Ishikawa (cell line): ENCODE measurements around the gene TREH.

Experiments
- CEBPB ChIP-seq: IDR thresholded peaks from 2 replicates; pipeline ENCODE4 v1.6.1; 2012
- CREB1 ChIP-seq: IDR thresholded peaks from 2 replicates; pipeline ENCODE4 v1.6.1; 2012; ENCODE audit warnings: low read depth
- EGR1 ChIP-seq: IDR thresholded peaks from 2 replicates; pipeline ENCODE4 v1.6.1; 2012
- EP300 ChIP-seq: IDR thresholded peaks from 2 replicates; pipeline ENCODE4 v1.6.1; 2012; ENCODE audit warnings: borderline replicate concordance
- FOXM1 ChIP-seq: IDR thresholded peaks from 2 replicates; pipeline ENCODE4 v1.6.1; 2012; ENCODE audit warnings: low read depth, borderline replicate concordance
- NFIC ChIP-seq: IDR thresholded peaks from 2 replicates; pipeline ENCODE4 v1.6.1; 2012
- RAD21 ChIP-seq: IDR thresholded peaks from 2 replicates; pipeline ENCODE4 v1.6.1; 2012; ENCODE audit warnings: low read depth
- TAF1 ChIP-seq: IDR thresholded peaks from 2 replicates; pipeline ENCODE4 v1.6.1; 2012; ENCODE audit warnings: low read depth, mild to moderate bottlenecking
- TCF12 ChIP-seq: IDR thresholded peaks from 2 replicates; pipeline ENCODE4 v1.6.1; 2012; ENCODE audit warnings: low read depth
- TEAD4 ChIP-seq: IDR thresholded peaks from 2 replicates; pipeline ENCODE4 v1.6.1; 2012
- YY1 ChIP-seq: IDR thresholded peaks from 2 replicates; pipeline ENCODE4 v1.6.1; 2012; ENCODE audit warnings: low read depth
- ZBTB7A ChIP-seq: IDR thresholded peaks from 2 replicates; pipeline ENCODE4 v1.6.1; 2012; ENCODE audit warnings: low read depth
- TF ChIP-seq, protein P1 (sequence below): IDR thresholded peaks from 2 replicates; pipeline ENCODE4 v1.6.1; 2012
- TF ChIP-seq, protein P2 (sequence below): IDR thresholded peaks from 2 replicates; pipeline ENCODE4 v1.6.1; 2012; ENCODE audit warnings: low read depth, mild to moderate bottlenecking
- TF ChIP-seq, protein P3 (sequence below): IDR thresholded peaks from 2 replicates; pipeline ENCODE4 v1.6.1; 2012

The TREH gene, protein sequence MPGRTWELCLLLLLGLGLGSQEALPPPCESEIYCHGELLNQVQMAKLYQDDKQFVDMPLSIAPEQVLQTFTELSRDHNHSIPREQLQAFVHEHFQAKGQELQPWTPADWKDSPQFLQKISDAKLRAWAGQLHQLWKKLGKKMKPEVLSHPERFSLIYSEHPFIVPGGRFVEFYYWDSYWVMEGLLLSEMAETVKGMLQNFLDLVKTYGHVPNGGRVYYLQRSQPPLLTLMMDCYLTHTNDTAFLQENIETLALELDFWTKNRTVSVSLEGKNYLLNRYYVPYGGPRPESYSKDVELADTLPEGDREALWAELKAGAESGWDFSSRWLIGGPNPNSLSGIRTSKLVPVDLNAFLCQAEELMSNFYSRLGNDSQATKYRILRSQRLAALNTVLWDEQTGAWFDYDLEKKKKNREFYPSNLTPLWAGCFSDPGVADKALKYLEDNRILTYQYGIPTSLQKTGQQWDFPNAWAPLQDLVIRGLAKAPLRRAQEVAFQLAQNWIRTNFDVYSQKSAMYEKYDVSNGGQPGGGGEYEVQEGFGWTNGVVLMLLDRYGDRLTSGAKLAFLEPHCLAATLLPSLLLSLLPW

DNA sequence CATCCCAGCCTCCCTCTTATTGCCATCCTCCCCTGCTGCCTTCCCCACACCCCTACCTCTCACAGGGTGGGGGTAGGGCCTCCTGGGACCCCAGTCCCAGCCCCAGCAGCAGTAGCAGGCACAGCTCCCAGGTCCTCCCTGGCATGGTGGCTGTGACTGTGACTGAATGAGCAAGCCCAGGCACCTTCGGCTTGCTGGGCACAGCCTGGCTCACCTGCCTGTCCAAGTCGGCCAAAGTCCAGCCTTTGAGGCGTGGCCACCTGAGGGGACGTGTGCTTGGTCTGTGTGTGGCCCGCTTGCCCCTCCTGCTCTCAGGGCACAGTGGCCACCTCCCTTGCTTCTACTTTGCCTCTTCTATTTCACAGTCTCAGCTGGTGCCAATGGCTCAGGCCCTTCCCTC is at the start of gene TREH:
TREH (minus strand) TSS at position 168 of the 400 bp plus-strand sequence; CDS start at position 145, 23 bp downstream.
- TF ChIP-seq YY1 (no peak), TEAD4 (no peak), FOXM1 (no peak)

DNA sequence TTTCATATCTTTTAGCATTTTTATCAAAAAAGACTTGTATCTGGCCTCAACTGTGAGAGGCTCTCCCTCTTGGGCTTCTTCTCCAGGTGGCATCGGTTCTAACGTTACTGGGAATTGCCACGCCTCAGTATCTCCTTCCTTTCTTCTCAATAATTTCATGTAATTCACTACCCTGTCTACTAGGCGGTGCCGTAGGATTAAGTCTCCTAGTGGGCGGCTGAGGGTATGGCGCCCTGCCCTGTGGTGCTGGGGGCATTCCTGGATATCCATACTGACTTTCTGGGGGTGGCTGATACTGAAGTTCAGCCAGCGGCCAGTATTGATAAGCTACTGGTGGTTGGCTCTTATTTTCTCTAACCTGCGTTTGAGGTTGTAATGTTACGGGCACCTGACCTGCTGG is 48.7 kb upstream of the TREH start:
- peak; percentile 40 for TF ChIP-seq RAD21

DNA sequence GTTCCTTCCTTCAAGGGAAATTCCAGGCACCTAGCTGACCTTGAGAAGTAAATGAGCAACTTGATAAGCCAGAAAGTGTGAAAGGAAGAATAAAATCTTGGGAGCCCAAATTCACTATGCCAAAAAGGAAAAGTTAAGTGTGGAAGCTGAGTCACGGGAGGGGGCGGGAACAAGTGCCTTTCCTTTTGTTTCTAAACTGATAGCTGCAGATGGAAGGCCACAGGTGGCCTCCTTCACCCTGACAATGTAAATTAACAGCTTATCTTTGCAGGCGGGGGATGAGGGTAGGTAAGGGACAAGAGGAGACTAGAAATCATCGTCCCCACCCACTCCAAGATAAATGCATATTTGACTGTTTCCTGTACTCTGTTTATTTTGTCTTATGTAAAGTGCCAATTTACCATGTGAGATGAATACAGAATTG is 36.4 kb upstream of the TREH start:
- TF ChIP-seq, protein P1, sequence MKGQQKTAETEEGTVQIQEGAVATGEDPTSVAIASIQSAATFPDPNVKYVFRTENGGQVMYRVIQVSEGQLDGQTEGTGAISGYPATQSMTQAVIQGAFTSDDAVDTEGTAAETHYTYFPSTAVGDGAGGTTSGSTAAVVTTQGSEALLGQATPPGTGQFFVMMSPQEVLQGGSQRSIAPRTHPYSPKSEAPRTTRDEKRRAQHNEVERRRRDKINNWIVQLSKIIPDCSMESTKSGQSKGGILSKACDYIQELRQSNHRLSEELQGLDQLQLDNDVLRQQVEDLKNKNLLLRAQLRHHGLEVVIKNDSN, result no peak
- TF ChIP-seq TEAD4, result no peak
- no peak for TF ChIP-seq RAD21
- TF ChIP-seq CREB1, result no peak
- TF ChIP-seq, protein P2, sequence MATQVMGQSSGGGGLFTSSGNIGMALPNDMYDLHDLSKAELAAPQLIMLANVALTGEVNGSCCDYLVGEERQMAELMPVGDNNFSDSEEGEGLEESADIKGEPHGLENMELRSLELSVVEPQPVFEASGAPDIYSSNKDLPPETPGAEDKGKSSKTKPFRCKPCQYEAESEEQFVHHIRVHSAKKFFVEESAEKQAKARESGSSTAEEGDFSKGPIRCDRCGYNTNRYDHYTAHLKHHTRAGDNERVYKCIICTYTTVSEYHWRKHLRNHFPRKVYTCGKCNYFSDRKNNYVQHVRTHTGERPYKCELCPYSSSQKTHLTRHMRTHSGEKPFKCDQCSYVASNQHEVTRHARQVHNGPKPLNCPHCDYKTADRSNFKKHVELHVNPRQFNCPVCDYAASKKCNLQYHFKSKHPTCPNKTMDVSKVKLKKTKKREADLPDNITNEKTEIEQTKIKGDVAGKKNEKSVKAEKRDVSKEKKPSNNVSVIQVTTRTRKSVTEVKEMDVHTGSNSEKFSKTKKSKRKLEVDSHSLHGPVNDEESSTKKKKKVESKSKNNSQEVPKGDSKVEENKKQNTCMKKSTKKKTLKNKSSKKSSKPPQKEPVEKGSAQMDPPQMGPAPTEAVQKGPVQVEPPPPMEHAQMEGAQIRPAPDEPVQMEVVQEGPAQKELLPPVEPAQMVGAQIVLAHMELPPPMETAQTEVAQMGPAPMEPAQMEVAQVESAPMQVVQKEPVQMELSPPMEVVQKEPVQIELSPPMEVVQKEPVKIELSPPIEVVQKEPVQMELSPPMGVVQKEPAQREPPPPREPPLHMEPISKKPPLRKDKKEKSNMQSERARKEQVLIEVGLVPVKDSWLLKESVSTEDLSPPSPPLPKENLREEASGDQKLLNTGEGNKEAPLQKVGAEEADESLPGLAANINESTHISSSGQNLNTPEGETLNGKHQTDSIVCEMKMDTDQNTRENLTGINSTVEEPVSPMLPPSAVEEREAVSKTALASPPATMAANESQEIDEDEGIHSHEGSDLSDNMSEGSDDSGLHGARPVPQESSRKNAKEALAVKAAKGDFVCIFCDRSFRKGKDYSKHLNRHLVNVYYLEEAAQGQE, result no peak
- TF ChIP-seq TCF12, result no peak
- TF ChIP-seq YY1, result no peak
- TF ChIP-seq TAF1, result no peak

DNA sequence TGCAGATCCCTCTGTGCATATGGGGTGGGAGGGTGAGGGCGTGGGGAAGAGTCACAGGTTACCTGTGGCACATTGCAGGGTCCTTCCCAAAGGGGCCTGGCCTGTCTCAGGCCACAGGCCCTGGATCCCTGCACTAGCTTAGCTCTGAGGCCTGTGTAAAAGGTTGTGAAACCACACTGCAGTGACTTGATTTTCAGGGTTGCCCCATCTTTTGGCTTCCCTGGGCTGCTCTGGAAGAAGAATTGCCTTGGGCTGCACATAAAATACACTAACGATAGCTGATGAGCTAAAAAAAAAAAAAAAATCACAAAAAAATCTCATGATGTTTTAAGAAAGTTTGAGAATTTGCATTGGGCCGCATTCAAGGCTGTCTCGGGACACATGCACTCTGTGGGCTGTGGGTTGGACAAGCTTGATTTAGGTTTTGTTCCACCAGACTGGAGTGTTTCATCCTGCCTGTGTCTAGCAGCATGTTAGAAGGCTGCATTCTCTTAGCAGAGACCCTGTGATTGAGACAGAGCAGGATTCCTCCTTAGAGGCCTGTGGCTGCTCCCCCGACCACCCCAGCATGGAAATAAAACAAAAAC is 35.9 kb upstream of the TREH start:
- no peak for TF ChIP-seq EGR1
- TF ChIP-seq, protein P1, result no peak
- TF ChIP-seq, protein P2, result no peak
- TF ChIP-seq TCF12, result no peak
- no peak for TF ChIP-seq TEAD4
- TF ChIP-seq EP300, result no peak
- TF ChIP-seq TAF1, result no peak
- TF ChIP-seq RAD21, result no peak
- TF ChIP-seq, protein P3, sequence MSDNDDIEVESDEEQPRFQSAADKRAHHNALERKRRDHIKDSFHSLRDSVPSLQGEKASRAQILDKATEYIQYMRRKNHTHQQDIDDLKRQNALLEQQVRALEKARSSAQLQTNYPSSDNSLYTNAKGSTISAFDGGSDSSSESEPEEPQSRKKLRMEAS, result no peak
- TF ChIP-seq ZBTB7A, result no peak
- TF ChIP-seq CEBPB, result no peak
- TF ChIP-seq FOXM1, result no peak
- TF ChIP-seq CREB1, result no peak
- TF ChIP-seq YY1, result no peak
- no peak for TF ChIP-seq NFIC

DNA sequence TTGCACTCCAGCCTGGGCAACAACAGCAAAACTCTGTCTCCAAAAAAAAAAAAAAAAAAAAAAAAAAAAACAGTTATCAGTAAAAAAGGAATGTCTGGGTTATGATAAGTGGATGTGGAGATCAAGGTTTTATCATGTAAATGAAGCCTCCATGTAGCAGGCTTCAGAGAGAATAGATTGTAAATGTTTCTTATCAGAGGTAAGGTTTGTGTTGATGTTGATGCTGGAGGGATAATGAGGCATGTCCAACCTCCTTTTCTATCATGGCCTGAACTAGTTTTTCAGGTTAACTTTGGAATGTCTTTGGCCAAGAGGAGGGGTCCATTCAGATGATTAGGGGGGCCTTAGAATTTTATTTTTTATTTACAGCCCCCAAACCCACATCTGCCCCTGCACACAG is 35.4 kb upstream of the TREH start:
- TF ChIP-seq EGR1 (no peak), EP300 (no peak), NFIC (no peak), CEBPB (no peak), TCF12 (no peak), YY1 (no peak), TEAD4 (no peak), TAF1 (no peak), FOXM1 (no peak), CREB1 (no peak), RAD21 (no peak), ZBTB7A (no peak)
- TF ChIP-seq, protein P1, result no peak
- TF ChIP-seq, protein P3, result no peak
- TF ChIP-seq, protein P2, result no peak
